ENCODE results near the gene DMXL1.

The DMXL1 gene

GRCh38 chr5:119070828-119071560 is at the start of gene DMXL1:
Gene DMXL1 (plus strand): TSS chr5:119071087. CDS start chr5:119071570, 483 bp downstream.
- DNase-seq (ENCODE audit: low read depth), result peak; percentile 96

- no peak for DNase-seq (ENCODE audit: low read depth)
These were observed 49.6 kb upstream of the DMXL1 start for GRCh38 chr5:119021149-119021732.

DNA sequence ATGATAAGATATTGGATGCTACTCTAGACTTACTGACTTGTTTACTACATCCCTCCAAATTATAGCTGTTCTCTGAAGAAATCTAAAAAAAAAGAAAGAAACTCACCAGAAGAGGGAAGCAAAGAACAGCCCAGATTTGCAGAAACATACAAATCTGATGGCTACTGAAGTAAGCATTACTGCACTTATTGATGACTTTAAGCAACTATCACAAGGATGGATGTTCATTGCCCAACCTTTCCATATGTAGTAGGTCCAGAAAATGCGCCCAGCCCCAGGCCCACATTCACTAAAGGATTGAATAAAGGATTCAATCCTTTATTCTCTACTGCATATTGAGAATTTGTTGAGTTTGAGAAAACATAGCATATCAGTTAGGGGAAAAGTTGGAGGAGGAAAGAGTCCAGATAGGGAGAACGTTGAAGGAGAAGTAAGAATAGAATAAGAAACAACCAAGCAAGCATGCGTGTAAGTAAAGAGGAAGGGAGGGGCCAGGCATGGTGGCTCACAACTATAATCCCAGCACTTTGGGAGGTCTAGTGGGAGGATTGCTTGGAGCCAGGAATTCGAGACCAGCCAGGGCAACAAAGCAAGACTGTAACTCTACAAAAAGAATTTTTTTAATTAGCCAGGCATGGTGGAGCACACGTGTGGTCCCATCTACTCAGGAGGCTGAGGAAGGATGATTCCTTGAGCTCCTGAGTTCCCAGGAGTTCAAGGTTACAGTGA is 48.7 kb upstream of the DMXL1 start:
- DNase-seq (ENCODE audit: low read depth), result no peak

GRCh38 chr5:119022773-119023172 is 48.1 kb upstream of the DMXL1 start:
- DNase-seq (ENCODE audit: low read depth), result no peak

GRCh38 chr5:119028575-119028974 is 42.3 kb upstream of the DMXL1 start:
- no peak for DNase-seq (ENCODE audit: low read depth)

DNA sequence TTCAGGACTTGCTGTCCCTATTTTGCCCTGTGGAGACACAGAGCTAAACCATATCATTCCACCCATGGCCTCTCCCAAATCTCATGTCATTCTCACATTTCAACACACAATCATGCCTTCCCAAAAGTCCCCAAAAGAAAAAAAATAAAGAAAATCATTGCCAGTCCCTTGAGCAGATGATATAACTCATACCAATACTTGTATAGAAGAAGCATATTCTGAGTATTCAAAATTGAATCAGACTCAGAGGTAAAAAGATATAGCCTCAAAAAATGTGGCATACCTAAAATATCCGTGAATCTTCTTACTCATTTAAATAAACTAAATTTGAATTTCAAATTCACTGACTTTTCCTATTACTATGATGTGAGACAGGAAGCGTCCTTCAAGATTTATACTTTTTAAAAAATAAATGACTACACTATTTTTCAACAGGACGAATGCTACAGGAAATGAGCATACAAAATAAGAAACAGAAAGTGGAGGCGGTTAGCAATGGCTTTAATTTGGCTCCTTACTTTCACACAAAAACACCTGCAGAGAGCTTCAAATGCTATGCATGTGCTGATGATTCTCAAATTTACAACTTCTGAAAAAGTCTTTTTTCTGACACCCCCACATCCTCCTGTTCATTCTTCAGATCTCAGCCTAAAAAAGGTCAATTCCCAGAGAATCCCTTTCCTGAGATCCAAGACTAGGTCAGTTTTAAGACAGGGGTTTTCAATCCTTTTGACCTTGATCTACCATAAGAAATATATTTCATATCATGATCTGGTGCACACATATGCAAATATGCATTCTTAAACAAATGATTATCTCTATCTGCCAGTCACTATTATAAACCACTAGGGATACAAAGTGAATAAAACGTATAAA is 39.6 kb upstream of the DMXL1 start:
- DNase-seq (ENCODE audit: low read depth), result no peak

- DNase-seq (ENCODE audit: low read depth), result no peak
These were observed 39.0 kb upstream of the DMXL1 start for GRCh38 chr5:119031905-119032304.

DNA sequence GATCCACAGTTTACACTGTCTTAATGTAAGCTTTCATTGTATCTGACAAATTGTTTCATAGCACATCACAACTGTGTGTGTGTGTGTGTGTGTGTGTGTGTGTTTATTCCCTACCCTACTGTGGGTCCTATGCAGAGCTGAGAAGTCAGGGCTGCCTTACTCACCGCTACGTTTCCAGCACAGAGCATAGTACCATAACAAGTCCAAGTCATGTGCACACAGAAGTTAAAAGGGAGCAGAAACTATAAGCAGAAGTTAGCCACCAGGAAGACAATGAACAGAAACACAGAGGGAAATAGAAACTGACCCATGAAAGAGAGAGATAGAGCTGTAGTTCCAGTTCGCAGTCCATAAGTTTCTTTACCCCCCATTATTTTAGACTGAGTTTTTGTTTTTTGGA is 38.2 kb upstream of the DMXL1 start:
- DNase-seq (ENCODE audit: low read depth), result no peak

GRCh38 chr5:119033135-119033534 is 37.8 kb upstream of the DMXL1 start:
- DNase-seq (ENCODE audit: low read depth), result no peak

GRCh38 chr5:119036101-119036762 is 34.7 kb upstream of the DMXL1 start:
- no peak for DNase-seq (ENCODE audit: low read depth)

- DNase-seq (ENCODE audit: low read depth), result no peak
These were observed 33.2 kb upstream of the DMXL1 start for GRCh38 chr5:119037496-119038215.

DNA sequence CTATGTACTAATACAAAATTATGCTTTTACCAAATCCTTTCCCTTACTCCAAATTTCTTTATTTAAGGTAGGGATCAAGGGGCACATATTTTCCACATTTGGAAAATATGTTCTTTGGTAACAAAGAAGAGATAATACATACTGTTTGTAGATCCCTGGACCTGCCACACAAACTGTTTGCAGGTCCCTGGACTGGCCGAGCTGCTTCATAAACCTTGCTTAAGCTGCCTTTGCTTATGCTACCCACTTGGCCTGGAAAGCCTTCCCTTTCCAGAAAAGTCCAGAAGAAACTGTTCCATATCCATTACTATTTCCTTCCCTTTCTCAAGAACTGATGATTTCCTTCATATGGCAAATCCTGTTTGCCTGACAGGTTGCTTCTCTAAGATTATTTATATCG is 22.6 kb upstream of the DMXL1 start:
- no peak for DNase-seq (ENCODE audit: low read depth)

DNA sequence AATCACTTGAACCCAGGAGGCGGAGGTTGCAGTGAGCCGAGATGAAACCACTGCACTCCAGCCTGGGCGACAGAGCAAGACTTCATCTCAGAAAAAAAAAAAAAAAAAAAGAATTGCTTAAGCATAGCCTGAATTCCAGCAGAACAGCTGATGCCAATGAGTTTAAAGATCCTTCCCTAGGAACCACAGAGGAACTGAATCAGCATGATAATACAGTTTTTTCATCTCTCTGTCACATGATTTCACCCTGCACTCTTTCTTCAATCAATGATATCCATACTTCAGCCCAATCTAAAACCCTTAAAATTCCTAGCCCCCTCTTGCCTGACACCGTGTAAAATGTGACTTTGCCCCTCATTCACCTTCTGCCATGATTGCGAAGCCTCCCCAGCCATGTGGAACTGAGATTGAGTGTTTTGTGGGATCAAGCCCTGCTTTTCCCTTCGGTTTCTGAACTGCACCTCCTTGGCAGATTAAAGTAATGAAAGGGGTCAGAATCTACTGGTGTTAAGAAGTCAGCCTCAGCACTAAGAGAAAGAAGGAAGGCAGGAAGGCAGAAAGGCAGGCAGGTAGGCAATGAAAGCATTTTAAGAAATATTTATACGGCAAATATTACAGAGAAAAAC is 20.9 kb upstream of the DMXL1 start:
- no peak for DNase-seq (ENCODE audit: low read depth)

DNA sequence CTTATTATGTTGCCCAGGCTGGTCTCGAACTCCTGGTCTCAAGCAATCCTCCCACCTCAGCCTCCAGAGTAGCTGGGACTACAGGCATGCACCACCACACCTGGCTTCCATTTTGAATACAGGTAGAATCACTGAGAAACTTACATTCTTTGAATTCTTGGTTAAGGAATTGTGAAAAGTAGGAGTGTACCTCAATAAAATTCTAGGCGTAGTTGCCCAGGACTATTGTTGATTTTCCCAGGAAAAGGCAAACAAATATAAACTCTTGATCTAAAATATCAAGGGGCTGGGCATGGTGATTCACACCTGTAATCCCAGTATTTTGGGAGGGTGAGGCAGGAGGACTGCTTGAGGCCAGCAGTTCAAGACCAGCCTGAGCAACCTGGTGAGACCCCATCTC is 16.8 kb upstream of the DMXL1 start:
- DNase-seq (ENCODE audit: low read depth), result no peak

DNA sequence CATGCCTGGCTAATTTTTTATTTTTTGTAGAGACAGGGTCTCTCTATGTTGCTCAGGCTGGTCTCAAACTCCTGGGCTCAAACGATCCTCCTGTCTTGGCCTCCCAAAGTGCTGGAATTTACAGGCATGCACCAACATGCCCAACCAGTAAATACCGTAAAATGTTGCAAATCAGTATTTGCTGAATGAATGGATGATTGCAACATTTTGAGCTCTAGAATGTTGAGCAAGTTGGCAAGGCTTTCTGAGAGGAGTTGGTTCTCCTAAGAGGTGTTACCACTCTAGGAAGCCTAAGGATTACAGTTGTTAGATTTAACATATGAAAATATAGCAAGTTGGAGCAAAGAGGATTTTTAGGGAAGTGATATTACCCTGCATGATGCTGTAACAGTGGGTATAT is 15.6 kb upstream of the DMXL1 start:
- no peak for DNase-seq (ENCODE audit: low read depth)

- DNase-seq (ENCODE audit: low read depth), result no peak
These were observed 11.8 kb upstream of the DMXL1 start for GRCh38 chr5:119058979-119059529.

DNA sequence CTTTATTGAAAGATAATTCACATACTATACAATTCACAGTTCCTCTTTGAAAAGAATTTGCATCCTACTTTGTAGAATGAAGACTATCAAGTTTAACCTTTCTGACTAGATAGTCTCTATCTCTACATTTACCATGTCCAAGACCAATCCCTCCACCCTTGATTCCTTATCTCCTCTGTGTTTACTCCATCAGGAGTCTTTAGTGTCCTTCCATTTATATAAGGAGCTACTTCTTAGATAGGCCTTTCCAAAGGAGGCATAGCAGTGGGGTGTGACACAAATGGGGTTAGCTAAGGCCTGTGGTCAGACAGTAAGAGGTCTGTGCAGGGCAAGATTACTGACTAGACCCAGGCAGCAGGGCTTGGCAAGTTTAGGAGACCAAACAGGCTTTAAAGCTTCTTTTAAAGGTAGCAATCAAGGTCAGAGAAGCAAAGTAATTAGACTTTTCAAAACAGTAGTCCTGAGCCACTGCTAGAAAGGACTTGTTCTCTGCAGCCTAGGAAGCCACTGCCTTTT is 11.1 kb upstream of the DMXL1 start:
- no peak for DNase-seq (ENCODE audit: low read depth)

DNA sequence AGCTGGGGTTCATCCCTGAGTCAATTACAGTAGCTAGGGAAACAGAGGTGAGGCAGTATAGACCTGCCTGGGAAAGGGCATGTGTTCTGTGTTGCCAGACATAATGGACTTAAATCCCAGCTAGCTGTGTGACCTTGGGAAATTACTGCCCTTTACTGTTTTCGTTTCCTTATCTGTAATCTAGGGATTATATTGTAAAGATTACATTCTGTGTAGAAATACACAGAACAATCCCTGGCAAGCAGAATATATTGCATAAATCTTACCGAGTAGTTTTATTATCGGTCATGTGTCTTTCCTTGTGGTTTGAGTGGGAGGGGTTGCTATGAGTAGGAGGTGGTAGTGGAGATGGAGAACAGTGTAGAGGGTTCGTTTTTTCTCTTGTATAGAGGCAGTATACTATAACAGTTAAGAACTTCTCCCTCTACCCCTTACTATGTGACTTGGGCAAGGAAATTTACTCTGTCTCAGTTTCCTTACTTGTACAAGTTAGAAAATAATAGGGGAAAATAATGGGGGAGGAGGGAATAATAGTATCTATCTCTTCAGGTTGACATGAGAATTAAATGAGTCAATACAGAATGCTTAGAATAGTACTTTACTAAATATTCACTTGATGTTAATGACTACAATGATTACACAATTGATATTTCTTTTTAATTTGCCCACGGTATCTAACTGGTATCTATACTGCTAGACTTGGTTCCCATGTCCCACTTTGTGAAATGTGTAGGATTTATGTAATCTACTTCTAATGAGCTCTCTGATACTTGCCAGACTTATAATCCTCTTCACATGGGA is 7.1 kb upstream of the DMXL1 start:
- DNase-seq (ENCODE audit: low read depth), result no peak

DNA sequence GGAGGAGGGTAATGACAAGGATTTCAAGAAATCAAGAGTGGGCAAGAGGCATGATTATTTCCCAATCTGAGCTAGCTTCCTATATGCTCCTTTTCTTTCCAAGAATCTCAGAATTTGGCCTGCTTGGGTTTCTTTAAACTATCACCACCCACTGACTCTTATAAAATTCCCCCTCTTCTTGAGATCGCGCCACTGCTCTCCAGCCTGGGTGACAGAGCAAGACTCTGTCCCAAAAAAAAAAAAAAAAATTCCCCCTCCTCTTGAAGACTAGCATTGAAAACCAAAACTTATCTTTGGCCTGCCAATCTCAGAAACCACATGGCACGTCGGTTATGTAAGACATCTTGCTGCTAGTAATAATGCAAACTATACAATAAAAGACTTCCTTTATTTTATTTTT is 3.4 kb upstream of the DMXL1 start:
- no peak for DNase-seq (ENCODE audit: low read depth)

- DNase-seq (ENCODE audit: low read depth), result no peak
These were observed 384 bp upstream of the DMXL1 start for GRCh38 chr5:119070578-119070827.
